Stimulated activated naive B cell treated with anti-CD40 and anti-IgM and Interleukin-4, amounts not matched to agents 10 μg/mL and 1 μg/mL and 100 μg/mL, for 72 hours (primary cell): ENCODE results near the gene KIFC1.

ENCODE experiments used
- ATAC-seq, 2 donors: fragments of 150-1000 bp; cut with Tn5 transposase; replicated peaks; 2 replicates each; pipeline ENCODE4 v1.10.0; 2021; ENCODE audit warnings: moderate library complexity in 1 of 2
- DNase-seq: peaks from one replicate; pipeline ENCODE4 v3.0.0; 2021
- H3K27ac Mint-ChIP-seq: one replicate; pipeline ENCODE4 v1.8.0; 2022; ENCODE audit warnings: mild to moderate bottlenecking, mixed read lengths
- H3K27me3 Mint-ChIP-seq, 2 donors: one replicate each; pipeline ENCODE4 v1.8.0; 2022; ENCODE audit warnings: mixed read lengths in 2 of 2
- H3K36me3 Mint-ChIP-seq, 2 donors: one replicate each; pipeline ENCODE4 v1.8.0; 2022; ENCODE audit warnings: mixed read lengths in 2 of 2, mild to moderate bottlenecking in 1 of 2
- H3K4me1 Mint-ChIP-seq, 2 donors: one replicate each; pipeline ENCODE4 v1.8.0; 2022; ENCODE audit warnings: mixed read lengths in 2 of 2, mild to moderate bottlenecking in 1 of 2
- H3K4me3 Mint-ChIP-seq, 2 donors: one replicate each; pipeline ENCODE4 v1.8.0; 2022; ENCODE audit warnings: mild to moderate bottlenecking in 2 of 2, mixed read lengths in 2 of 2, moderate library complexity in 1 of 2
- H3K9me3 Mint-ChIP-seq, 2 donors: one replicate each; pipeline ENCODE4 v1.8.0; 2022; ENCODE audit warnings: mixed read lengths in 2 of 2, mild to moderate bottlenecking in 1 of 2

The KIFC1 gene

GRCh38 chr6:33411632-33412005 lies 20.0 kb downstream of the KIFC1 start:
- ATAC-seq (no peak), DNase-seq (no peak)
- H3K36me3 Mint-ChIP-seq, result peaks cover 29 to 40% of the 10 kb centered on the region in 2 donors
- no peaks in the 10 kb centered on the region for H3K27me3 Mint-ChIP-seq
- H3K4me1 Mint-ChIP-seq, result peaks cover 53 to 66% of the 10 kb centered on the region in 2 donors
- peak overlapping the region; percentile 91 to 92 for H3K4me3 Mint-ChIP-seq
- no peaks in the 10 kb centered on the region for H3K9me3 Mint-ChIP-seq
- peak overlapping the region; percentile 87 for H3K27ac Mint-ChIP-seq

- peaks cover 59 to 74% of the 10 kb centered on the region in 2 donors for H3K4me1 Mint-ChIP-seq
- H3K36me3 Mint-ChIP-seq, result peaks cover 29 to 45% of the 10 kb centered on the region in 2 donors
- peak overlapping the region; percentile 51 for H3K27ac Mint-ChIP-seq
- H3K27me3 Mint-ChIP-seq, result no peaks in the 10 kb centered on the region
- no peaks in the 10 kb centered on the region for H3K9me3 Mint-ChIP-seq
- ATAC-seq (no peak), DNase-seq (no peak)
- H3K4me3 Mint-ChIP-seq, result peak overlapping the region; percentile 50 to 92
Observed at GRCh38 chr6:33412140-33413009, 20.8 kb downstream of the KIFC1 start.

GRCh38 chr6:33413241-33414120 lies 21.9 kb downstream of the KIFC1 start:
- Mint-ChIP-seq H3K4me1 (peaks cover 63 to 79% of the 10 kb centered on the region in 2 donors), H3K4me3 (peak overlapping the region in 1 of 2 donors; percentile 10), H3K27ac (peak overlapping the region; percentile 90), H3K9me3 (peaks cover 0 to 3% of the 10 kb centered on the region in 2 donors), H3K27me3 (no peaks in the 10 kb centered on the region), H3K36me3 (peaks cover 31 to 48% of the 10 kb centered on the region in 2 donors)
- no peak for DNase-seq
- no peak for ATAC-seq

- ATAC-seq, result no peak
- Mint-ChIP-seq H3K27ac (peak overlapping the region; percentile 90), H3K27me3 (no peaks in the 10 kb centered on the region), H3K4me1 (peaks cover 64 to 85% of the 10 kb centered on the region in 2 donors), H3K9me3 (peaks cover 0 to 4% of the 10 kb centered on the region in 2 donors), H3K36me3 (peaks cover 29 to 49% of the 10 kb centered on the region in 2 donors), H3K4me3 (peak overlapping the region; percentile 31 to 41)
- no peak for DNase-seq
Observed at GRCh38 chr6:33414592-33415271, 23.1 kb downstream of the KIFC1 start.

- H3K27ac Mint-ChIP-seq, result peak overlapping the region; percentile 90
- H3K4me3 Mint-ChIP-seq, result peak overlapping the region; percentile 55 to 97
- peaks cover 0 to 4% of the 10 kb centered on the region in 2 donors for H3K9me3 Mint-ChIP-seq
- H3K4me1 Mint-ChIP-seq, result peaks cover 63 to 83% of the 10 kb centered on the region in 2 donors
- no peak for DNase-seq
- H3K27me3 Mint-ChIP-seq, result no peaks in the 10 kb centered on the region
- peaks cover 29 to 49% of the 10 kb centered on the region in 2 donors for H3K36me3 Mint-ChIP-seq
- no peak for ATAC-seq
Observed at GRCh38 chr6:33415831-33416230, 24.2 kb downstream of the KIFC1 start.

GRCh38 chr6:33416386-33417127 lies 24.9 kb downstream of the KIFC1 start:
- Mint-ChIP-seq H3K9me3 (peaks cover 0 to 4% of the 10 kb centered on the region in 2 donors), H3K27ac (peak overlapping the region; percentile 99), H3K4me1 (peaks cover 58 to 78% of the 10 kb centered on the region in 2 donors), H3K36me3 (peaks cover 29 to 49% of the 10 kb centered on the region in 2 donors), H3K4me3 (peak overlapping the region; percentile 97 to 98), H3K27me3 (no peaks in the 10 kb centered on the region)
- DNase-seq, result no peak
- peak in 1 of 2 donors; percentile 3 for ATAC-seq

- Mint-ChIP-seq H3K36me3 (peaks cover 29 to 49% of the 10 kb centered on the region in 2 donors), H3K4me3 (peak overlapping the region; percentile 97 to 98)
Observed at GRCh38 chr6:33417128-33417902, 25.7 kb downstream of the KIFC1 start.

GRCh38 chr6:33417903-33418689 lies 26.5 kb downstream of the KIFC1 start, which contains the start of gene CUTA:
Gene CUTA (minus strand): TSS chr6:33418107. CDS start chr6:33418000, 107 bp downstream.
- Mint-ChIP-seq H3K9me3 (peaks cover 0 to 4% of the 10 kb centered on the region in 2 donors), H3K4me3 (peak within 1 kb of the TSS; percentile 97 to 98), H3K4me1 (peaks cover 49 to 63% of the 10 kb centered on the region in 2 donors), H3K27ac (peak within 1 kb of the TSS; percentile 99), H3K36me3 (peaks cover 24 to 43% of the 10 kb centered on the region in 2 donors), H3K27me3 (no peaks in the 10 kb centered on the region)
- ATAC-seq, result peak; percentile 90 to 92
- peak; percentile 99 for DNase-seq

More at GRCh38 chr6:33417128-33417902, 25.7 kb downstream of the KIFC1 start:
- Mint-ChIP-seq H3K27ac (peak overlapping the region; percentile 99), H3K27me3 (no peaks in the 10 kb centered on the region), H3K4me1 (peaks cover 54 to 71% of the 10 kb centered on the region in 2 donors), H3K9me3 (peaks cover 0 to 4% of the 10 kb centered on the region in 2 donors)
- no peak for ATAC-seq
- DNase-seq, result no peak

GRCh38 chr6:33418690-33419291 lies 27.2 kb downstream of the KIFC1 start:
- no peak for ATAC-seq
- no peak for DNase-seq

GRCh38 chr6:33419580-33420490 lies 28.2 kb downstream of the KIFC1 start, which contains the start of gene SYNGAP1:
Gene SYNGAP1 (plus strand): TSS chr6:33420065. CDS start chr6:33420265, 200 bp downstream.
- peaks cover 14 to 31% of the 10 kb centered on the region in 2 donors for H3K36me3 Mint-ChIP-seq
- no peaks in the 10 kb centered on the region for H3K27me3 Mint-ChIP-seq
- ATAC-seq (no peak), DNase-seq (no peak)
- H3K4me1 Mint-ChIP-seq, result peaks cover 47 to 59% of the 10 kb centered on the region in 2 donors
- H3K27ac Mint-ChIP-seq, result peak within 1 kb of the TSS; percentile 99
- H3K4me3 Mint-ChIP-seq, result peak within 1 kb of the TSS; percentile 97 to 98
- peaks cover 4 to 5% of the 10 kb centered on the region in 2 donors for H3K9me3 Mint-ChIP-seq

More at GRCh38 chr6:33418690-33419291, 27.2 kb downstream of the KIFC1 start:
- Mint-ChIP-seq H3K4me1 (peaks cover 47 to 59% of the 10 kb centered on the region in 2 donors), H3K9me3 (peaks cover under 1 to 4% of the 10 kb centered on the region in 2 donors), H3K4me3 (peak overlapping the region; percentile 97 to 98), H3K36me3 (peaks cover 20 to 41% of the 10 kb centered on the region in 2 donors), H3K27me3 (no peaks in the 10 kb centered on the region), H3K27ac (peak overlapping the region; percentile 99)
